Measurements from ENCODE around the gene DNAH14.

DNA sequence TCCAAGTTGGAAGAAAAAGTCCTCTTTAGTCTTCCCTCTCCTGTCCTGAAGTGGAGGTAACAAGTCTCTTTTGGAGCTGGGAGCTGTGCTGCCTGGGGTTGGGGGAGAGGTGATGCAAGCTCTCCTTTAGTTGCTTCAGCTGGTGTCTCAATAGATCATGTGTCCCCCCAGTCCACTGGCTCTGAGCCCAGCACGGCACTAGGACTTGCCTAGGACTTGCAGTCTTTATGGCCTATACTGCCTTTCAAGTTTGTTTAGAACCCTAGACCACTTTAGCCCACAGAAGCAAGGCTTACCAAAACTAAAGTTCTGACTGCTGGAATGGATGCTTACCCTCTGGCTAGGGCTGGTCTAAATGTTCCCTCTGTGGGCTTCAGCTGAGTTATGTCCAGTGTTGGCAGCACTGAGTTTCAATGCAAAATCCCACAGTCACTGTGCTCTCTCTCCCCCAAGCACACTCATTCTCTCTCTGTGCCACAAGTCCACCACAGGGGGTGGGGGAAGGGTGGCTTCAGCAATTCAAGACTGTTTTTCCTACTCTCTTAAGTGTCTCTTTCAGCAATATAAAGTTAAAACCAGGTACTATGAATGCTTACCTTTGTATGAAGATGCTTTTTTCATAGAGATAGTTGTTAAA is 185.0 kb downstream of the DNAH14 start:
- TF ChIP-seq, protein P1, sequence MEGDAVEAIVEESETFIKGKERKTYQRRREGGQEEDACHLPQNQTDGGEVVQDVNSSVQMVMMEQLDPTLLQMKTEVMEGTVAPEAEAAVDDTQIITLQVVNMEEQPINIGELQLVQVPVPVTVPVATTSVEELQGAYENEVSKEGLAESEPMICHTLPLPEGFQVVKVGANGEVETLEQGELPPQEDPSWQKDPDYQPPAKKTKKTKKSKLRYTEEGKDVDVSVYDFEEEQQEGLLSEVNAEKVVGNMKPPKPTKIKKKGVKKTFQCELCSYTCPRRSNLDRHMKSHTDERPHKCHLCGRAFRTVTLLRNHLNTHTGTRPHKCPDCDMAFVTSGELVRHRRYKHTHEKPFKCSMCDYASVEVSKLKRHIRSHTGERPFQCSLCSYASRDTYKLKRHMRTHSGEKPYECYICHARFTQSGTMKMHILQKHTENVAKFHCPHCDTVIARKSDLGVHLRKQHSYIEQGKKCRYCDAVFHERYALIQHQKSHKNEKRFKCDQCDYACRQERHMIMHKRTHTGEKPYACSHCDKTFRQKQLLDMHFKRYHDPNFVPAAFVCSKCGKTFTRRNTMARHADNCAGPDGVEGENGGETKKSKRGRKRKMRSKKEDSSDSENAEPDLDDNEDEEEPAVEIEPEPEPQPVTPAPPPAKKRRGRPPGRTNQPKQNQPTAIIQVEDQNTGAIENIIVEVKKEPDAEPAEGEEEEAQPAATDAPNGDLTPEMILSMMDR (IDR thresholded peaks at IDR 0.05), result no peak
- TF ChIP-seq POLR2A (IDR thresholded peaks at IDR 0.05), result no peak
- TF ChIP-seq EP300 (IDR thresholded peaks at IDR 0.05; ENCODE audit: low read depth), result no peak
